GM19438 (cell line): ENCODE measurements around the gene GLI3.

Experiments used
- ATAC-seq: cut with Tn5 transposase; IDR thresholded peaks from one replicate; pipeline ENCODE4 v1.9.1; 2021; ENCODE audit warnings: low read depth; ENCODE audit not compliant: unreplicated experiment

Gene GLI3

GRCh38 chr7:42181566-42181965 lies 55.4 kb downstream of the GLI3 start:
- ATAC-seq, result no peak

DNA sequence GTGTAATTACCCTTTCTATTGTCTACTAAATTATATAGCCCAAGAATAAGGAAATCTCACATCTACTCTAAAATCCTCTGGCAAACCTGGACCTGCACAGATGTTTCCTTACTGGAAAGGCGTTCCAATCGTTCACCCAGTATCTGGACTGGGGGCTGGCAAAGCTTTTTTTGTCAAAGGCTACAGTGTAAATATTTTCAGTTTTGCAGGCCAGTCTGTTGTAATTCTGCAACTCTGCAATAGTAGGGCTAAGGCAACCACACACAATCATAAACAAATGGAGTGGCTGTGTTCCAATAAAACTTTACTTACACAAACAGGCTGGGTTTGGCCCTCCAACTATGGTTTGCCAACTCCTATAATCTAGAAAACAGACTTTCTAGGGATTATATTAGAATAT lies 56.2 kb downstream of the GLI3 start:
- no peak for ATAC-seq

DNA sequence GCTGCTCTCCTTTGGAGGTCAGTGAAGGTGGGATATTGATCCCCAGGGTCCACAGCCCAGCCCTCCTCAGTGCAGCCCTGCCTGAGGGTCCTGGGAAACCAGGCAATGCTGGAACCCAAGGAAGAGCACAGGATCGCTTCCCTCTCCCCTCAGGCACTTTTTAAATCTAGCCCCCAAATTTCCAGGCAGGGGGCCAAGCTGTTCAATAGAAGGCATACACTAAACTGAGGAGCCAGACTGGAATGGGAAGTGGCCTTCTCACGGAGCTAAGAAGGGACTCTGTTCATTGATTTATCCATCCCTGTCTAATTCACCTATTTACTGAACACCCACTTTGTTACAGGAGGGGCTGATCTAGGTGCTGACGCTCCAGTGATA lies 60.3 kb downstream of the GLI3 start:
- ATAC-seq, result no peak

GRCh38 chr7:42175834-42176723 lies 60.9 kb downstream of the GLI3 start:
- ATAC-seq, result no peak

DNA sequence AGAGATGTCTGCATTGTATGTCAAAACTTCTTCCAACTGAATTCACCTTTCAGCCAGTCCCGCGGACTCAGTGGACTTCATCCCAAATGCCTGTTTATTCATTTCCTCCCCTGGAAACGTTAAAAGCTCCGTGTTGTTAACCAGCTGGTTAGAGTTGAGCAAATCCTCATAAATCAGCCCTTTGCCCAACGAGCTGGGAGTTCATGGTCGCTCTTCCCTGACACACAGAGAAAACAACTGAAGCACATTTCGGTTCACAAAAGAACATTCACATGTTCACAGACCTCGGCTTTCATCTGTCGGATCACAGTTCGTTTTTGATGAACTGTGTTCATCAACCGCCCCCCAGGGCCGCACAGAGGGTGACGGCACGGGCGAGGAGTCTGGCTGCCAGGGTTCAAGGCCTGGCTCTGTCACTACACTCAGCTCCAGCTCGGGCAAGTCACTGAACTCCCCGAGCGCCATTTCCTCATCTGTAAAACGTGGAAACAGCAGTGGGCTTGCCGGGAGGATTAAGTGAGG lies 62.6 kb downstream of the GLI3 start:
- no peak for ATAC-seq

DNA sequence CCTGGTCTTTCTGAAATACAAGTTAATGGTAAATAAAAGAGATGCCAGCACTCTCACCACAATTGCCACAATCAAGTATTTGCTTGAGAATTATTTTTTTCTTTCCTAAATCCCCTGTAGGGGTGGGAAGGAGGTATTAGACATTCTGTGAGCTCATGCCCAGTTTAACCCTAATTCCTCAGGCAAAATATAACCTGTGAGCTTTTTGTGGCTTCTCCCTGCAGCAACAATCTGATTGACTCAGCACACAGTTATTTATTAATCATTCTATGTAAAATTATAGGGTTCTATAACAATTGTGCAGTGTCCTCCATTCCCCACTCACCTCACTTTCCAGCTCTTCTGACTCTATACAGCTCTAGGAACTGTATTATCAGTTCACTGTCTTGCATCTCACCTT lies 66.3 kb downstream of the GLI3 start:
- no peak for ATAC-seq

DNA sequence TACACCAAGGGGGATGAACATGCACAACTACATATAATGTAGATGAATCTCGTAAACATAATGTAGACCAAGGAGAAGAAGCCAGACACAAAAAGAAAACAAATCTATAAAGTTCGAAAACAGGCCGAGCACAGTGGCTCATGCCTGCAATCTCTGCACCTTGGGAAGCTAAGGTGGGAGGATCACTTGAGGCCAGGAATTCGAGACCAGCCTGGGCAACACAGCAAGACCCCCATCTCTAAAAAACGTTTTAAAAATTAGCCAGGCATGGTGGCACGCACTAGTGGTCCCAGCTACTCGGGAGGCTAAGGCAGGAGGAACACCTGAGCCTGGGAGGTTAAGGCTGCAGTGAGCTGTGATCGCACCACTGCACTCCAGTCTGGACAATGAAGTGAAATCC lies 68.5 kb downstream of the GLI3 start:
- no peak for ATAC-seq

DNA sequence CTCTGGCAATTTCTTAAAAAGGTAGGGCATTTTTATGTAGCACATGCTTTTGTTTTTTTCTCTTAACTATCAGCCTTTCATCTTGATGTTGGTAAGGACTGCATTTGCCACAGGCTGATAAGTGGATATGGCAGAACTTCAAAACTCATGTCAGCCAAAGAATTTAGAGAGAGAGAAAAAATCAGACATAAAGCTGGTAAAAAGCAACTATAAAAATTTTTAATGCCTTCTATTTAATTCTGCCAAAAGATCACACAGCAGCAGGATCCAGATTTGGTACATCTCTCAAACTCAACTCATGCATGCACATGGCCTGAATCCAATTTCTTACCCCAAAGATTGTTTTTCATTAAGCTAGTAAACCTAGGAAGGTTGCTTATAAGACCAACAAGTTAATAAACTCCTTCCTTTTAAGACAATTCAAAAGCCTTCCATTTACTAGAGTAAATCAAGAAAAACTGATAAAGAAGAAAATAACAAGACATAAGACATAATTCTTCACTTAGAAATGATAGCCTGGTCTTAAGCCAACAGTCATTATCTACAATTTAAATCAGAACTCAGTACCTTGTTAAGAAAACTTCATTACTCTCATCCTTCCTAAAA lies 69.3 kb downstream of the GLI3 start:
- ATAC-seq, result no peak

- no peak for ATAC-seq
These were observed 69.8 kb downstream of the GLI3 start for GRCh38 chr7:42167206-42167605.

- ATAC-seq, result no peak
These were observed 72.1 kb downstream of the GLI3 start for GRCh38 chr7:42164881-42165428.

GRCh38 chr7:42162560-42163325 lies 74.3 kb downstream of the GLI3 start:
- no peak for ATAC-seq

DNA sequence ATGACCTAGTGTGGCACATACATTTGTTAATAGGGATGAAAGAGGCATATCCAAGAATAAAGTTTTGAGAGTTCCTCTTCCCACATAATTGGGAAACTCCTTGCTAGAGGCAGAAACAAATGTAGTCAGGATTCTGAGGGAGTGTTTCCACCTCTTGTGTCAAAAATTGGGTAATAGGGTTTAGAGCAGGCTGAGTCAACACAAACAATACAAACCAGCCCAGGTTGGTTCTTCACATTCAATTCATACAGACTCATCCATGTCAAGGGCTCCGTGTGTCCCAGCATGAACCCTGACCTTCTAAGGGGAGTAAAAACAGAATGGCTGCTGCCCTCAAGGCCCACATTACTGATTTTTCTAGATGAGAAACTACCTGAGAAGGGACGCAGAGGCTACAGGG lies 75.3 kb downstream of the GLI3 start:
- no peak for ATAC-seq

GRCh38 chr7:42161110-42161509 lies 75.9 kb downstream of the GLI3 start:
- no peak for ATAC-seq

DNA sequence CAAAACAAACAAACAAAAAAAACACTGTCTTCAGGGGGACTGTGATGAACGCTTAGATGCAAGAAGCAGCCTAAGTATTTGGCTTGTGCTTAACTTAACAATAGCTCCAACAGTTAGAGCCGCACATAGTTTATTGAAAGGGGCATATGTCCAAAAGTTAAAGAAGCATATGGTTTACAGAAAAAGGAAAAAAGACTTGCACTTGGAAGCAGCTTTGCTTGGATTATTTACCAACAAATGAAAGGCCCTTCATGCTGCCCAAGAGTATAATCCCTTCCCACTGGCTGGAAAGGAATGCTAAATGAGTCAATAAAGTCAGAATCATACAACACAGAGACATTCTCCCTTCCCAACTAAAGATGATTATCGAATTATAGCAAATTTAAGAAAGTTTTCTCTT lies 77.9 kb downstream of the GLI3 start:
- no peak for ATAC-seq

DNA sequence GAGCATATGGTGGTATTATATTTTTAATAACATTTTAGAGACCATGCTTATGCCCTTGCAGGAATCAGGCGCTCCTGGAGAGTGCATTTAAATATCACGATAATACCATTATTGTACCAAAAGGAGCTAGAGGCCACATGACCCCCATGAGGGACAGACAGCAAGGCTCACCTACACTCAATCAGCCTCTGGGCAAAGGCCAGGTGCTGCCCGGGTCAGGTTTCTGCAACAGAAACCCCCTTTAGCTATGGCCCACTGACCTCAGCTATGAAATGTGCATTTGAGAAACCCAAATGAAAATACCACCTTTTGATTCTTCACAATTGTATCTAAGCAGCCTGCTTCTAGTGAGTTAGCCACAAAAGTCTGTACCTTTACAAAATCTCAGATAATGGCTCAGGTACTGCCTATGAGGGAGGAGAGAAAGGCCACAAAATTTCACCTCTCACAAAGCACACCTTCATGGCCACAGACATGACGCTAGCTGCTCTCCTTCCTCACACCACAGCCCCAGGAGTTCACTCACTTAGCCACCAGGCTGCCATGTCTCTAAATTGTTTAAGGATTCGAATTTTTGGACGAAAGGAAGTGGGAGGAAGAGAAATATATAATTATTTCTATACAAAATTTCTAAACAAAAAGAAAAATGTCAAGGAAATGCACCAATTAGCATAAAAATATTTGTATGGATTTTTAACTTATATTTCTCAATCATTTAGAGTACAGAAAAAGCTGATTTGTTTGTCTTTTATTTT lies 79.9 kb downstream of the GLI3 start:
- no peak for ATAC-seq

DNA sequence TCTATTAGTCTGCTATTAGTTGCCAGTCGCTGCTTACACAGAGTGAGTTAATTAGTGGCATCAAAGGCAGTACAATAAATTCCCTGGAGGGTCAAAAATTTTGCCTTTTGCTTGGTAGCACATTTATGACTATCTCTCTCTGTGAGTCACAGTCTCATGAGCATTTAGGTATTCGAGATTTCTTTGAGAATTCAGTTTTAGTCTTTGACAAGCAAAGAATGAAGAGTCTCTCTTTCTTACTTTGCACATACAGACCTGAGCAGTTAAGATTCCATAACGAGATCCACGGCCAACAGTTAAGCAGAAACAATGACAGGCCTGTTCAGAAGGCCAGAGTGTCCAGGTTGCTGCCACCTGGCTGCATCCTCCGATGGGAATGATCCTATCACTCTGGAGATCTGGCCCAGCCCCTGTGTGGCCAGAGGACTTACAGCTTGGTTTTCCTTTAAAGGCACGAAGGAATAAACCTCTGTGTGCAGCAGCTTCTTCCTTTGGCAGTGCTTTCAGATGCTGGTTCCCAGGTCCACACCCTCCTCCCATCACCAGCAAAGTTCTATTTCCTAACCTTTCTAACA lies 80.6 kb downstream of the GLI3 start:
- ATAC-seq, result no peak

DNA sequence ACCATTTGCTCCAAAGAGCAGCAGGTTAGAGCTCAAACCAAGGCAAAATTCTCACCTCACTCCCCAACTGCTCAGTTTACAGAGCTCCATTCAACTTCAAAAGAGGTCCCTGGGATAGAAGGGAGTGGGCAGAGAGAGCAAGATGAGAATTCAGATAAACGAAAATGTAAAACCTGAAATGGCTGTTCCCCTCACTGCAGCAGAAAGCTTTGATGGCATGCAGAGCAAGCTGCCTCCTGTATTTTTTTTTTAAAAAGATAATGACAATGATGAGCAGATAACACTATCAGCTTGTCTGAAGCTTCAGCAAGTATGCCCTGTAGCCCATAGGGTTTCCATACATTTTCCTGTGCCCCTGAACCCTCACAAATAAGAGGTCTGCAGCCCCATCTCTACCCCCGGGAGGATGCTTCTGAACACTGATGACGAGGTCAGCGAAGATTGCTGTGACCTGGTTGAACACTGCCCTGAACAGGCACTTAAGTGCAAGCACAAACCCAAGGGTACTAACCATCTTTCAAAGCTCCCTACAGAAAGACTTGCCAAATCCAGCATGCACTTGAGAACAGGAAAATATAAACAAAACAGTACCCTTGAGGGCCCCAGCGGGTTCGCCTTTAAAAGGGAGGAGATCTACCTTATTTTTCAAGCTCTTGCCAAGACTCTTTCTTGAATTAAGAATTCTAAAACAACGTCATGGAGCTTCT lies 81.3 kb downstream of the GLI3 start:
- ATAC-seq, result no peak

DNA sequence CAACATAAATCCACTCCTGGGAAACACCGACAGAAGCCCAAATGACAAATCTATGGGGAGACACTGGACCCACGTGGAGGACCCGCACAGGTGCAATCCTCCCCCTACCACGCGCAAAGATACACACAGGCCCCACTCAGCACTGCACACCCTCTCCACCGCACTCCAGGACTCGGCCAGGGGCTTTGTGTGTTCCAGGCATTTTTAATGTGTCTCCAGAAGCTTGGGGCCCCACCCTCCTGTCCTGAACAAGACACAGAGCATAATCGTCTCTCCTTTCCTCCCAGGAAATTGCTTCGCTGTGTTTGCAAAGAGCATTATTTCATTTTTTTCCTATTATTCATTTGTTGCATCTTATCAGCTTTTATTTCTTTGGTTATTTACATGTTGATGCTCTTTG lies 82.8 kb downstream of the GLI3 start:
- ATAC-seq, result no peak
